HepG2 (cell line): ENCODE data around the gene ITPR1. TPM values are rescaled to one million over a fixed set of nuclear protein-coding genes. Genes with fewer than 3 reads are reported as not detected.

Source experiments
- DPF2 ChIP-seq: sonication (generic); formaldehyde crosslinking; IDR thresholded peaks from 2 replicates; pipeline ENCODE4 v1.4.0; 2020; ENCODE audit warnings: mild to moderate bottlenecking, low read depth, missing genetic modification reagents, borderline replicate concordance
- GABPA ChIP-seq, 2 experiments: IDR thresholded peaks; 2 replicates each; pipeline ENCODE4 v1.6.1; 2011 to 2016; ENCODE audit warnings: low read depth in 2 of 2, low read length in 1 of 2, missing biosample characterization in 1 of 2, missing genetic modification characterization in 1 of 2
- KLF6 ChIP-seq: IDR thresholded peaks from 2 replicates; pipeline ENCODE4 v1.8.0; 2016; ENCODE audit warnings: missing biosample characterization, missing genetic modification reagents
- MIXL1 ChIP-seq: IDR thresholded peaks from 2 replicates; pipeline ENCODE4 v1.6.1; 2016
- MTF2 ChIP-seq: sonication (generic); formaldehyde crosslinking; IDR thresholded peaks from 2 replicates; pipeline ENCODE4 v1.5.0; 2020; ENCODE audit warnings: missing genetic modification reagents, borderline replicate concordance
- SNAI1 ChIP-seq: sonication (generic); formaldehyde crosslinking; IDR thresholded peaks from 2 replicates; pipeline ENCODE4 v1.5.0; 2020; ENCODE audit warnings: mild to moderate bottlenecking, missing genetic modification reagents, borderline replicate concordance
- SP5 ChIP-seq: IDR thresholded peaks from 2 replicates; pipeline ENCODE4 v1.6.1; 2016; ENCODE audit warnings: low read depth, borderline replicate concordance
- ZBTB1 ChIP-seq: sonication (generic); formaldehyde crosslinking; IDR thresholded peaks from 2 replicates; pipeline ENCODE4 v1.4.0; 2020; ENCODE audit warnings: missing genetic modification reagents, borderline replicate concordance
- ZNF431 ChIP-seq: sonication (generic); formaldehyde crosslinking; IDR thresholded peaks from 2 replicates; pipeline ENCODE4 v1.9.0; 2022; ENCODE audit warnings: missing genetic modification reagents, low read depth, mild to moderate bottlenecking, borderline replicate concordance
- polyA plus RNA-seq, 8 experiments: library from polyadenylated mRNA; depleted of rRNA in 3 of 8; stranded (reverse) in 7 of 8; unstranded in 1 of 8; fragments of >200 nt; fragmentation: Illumina TruSeq in 4 of 8; extraction: Trizol in 4 of 8; gene quantifications; 2 replicates each; pipeline versions ENCODE4 v1.2.1 to v1.2.3, GENCODE V29; 2011 to 2016; ENCODE audit warnings: low read depth in 4 of 8, missing spikeins in 1 of 8, mixed read lengths in 1 of 8; ENCODE audit not compliant: insufficient read depth in 1 of 8
- total RNA-seq, 5 experiments: library from RNA; depleted of rRNA; stranded (reverse); fragments of >200 nt; fragmentation: Illumina TruSeq; extraction: Trizol; gene quantifications; 2 replicates each; pipeline ENCODE4 v1.2.3, GENCODE V29; 2016; ENCODE audit warnings: low read depth in 1 of 5
- TF ChIP-seq, protein P1 (sequence below): sonication (generic); formaldehyde crosslinking; IDR thresholded peaks from 2 replicates; pipeline ENCODE4 v1.5.0; 2020; ENCODE audit warnings: mild to moderate bottlenecking, missing genetic modification reagents, borderline replicate concordance
- TF ChIP-seq, protein P2 (sequence below): IDR thresholded peaks from 2 replicates; pipeline ENCODE4 v1.6.1; 2016; ENCODE audit warnings: low read depth
- TF ChIP-seq, protein P3 (sequence below): sonication (generic); formaldehyde crosslinking; IDR thresholded peaks from 2 replicates; pipeline ENCODE4 v1.4.0; 2020; ENCODE audit warnings: missing genetic modification reagents, borderline replicate concordance
- TF ChIP-seq, protein P4 (sequence below): IDR thresholded peaks from 2 replicates; pipeline ENCODE4 v1.6.1; 2016; ENCODE audit warnings: missing compliant biosample characterization, missing genetic modification reagents, borderline replicate concordance
- TF ChIP-seq, protein P5 (sequence below): sonication (generic); formaldehyde crosslinking; IDR thresholded peaks from 2 replicates; pipeline ENCODE4 v1.8.0; 2022; ENCODE audit warnings: low read depth, missing genetic modification reagents

The ITPR1 gene
- total and polyA plus RNA-seq, 2 of the 13 experiments (the other 11 are each of a cell fraction or from before 2014, with no cell fraction given) = 10.0 to 11.4 TPM

DNA sequence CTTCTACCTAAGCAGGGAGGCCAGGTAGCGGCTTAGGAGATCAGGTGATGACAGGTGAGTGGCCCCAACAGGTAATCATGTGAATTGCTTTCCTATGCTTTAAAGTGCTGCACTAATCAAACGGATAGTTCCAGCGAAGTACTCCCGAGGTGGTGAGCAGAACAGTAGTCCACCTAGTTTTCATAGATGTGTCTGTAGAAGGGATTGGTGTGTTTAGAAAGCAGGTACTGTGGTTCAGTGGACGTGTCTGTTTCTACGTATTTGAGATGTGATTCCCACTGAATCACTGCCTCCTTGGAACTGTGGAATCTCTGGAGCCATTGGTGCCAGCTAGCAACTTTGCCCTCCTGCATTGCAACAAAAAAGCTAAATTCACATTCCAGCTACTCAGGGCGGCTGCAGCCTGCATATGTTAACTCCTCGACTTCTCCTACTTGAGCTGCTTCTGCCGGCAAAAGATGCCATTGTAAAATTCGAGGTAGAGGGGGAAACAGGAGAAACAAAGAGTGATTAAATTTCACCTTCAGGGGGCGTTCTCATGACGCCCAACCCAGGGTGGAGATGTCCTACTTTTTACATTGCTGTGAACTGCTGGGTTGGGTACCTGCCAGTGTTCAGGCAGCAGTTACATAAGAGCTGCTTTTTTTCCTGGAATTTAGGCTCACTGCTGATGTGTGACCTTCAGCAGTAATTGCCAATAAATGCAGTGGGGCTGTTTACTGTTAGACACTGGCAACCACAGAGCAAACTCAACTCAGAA is 227.3 kb downstream of the ITPR1 start (continued):
- TF ChIP-seq, protein P1, sequence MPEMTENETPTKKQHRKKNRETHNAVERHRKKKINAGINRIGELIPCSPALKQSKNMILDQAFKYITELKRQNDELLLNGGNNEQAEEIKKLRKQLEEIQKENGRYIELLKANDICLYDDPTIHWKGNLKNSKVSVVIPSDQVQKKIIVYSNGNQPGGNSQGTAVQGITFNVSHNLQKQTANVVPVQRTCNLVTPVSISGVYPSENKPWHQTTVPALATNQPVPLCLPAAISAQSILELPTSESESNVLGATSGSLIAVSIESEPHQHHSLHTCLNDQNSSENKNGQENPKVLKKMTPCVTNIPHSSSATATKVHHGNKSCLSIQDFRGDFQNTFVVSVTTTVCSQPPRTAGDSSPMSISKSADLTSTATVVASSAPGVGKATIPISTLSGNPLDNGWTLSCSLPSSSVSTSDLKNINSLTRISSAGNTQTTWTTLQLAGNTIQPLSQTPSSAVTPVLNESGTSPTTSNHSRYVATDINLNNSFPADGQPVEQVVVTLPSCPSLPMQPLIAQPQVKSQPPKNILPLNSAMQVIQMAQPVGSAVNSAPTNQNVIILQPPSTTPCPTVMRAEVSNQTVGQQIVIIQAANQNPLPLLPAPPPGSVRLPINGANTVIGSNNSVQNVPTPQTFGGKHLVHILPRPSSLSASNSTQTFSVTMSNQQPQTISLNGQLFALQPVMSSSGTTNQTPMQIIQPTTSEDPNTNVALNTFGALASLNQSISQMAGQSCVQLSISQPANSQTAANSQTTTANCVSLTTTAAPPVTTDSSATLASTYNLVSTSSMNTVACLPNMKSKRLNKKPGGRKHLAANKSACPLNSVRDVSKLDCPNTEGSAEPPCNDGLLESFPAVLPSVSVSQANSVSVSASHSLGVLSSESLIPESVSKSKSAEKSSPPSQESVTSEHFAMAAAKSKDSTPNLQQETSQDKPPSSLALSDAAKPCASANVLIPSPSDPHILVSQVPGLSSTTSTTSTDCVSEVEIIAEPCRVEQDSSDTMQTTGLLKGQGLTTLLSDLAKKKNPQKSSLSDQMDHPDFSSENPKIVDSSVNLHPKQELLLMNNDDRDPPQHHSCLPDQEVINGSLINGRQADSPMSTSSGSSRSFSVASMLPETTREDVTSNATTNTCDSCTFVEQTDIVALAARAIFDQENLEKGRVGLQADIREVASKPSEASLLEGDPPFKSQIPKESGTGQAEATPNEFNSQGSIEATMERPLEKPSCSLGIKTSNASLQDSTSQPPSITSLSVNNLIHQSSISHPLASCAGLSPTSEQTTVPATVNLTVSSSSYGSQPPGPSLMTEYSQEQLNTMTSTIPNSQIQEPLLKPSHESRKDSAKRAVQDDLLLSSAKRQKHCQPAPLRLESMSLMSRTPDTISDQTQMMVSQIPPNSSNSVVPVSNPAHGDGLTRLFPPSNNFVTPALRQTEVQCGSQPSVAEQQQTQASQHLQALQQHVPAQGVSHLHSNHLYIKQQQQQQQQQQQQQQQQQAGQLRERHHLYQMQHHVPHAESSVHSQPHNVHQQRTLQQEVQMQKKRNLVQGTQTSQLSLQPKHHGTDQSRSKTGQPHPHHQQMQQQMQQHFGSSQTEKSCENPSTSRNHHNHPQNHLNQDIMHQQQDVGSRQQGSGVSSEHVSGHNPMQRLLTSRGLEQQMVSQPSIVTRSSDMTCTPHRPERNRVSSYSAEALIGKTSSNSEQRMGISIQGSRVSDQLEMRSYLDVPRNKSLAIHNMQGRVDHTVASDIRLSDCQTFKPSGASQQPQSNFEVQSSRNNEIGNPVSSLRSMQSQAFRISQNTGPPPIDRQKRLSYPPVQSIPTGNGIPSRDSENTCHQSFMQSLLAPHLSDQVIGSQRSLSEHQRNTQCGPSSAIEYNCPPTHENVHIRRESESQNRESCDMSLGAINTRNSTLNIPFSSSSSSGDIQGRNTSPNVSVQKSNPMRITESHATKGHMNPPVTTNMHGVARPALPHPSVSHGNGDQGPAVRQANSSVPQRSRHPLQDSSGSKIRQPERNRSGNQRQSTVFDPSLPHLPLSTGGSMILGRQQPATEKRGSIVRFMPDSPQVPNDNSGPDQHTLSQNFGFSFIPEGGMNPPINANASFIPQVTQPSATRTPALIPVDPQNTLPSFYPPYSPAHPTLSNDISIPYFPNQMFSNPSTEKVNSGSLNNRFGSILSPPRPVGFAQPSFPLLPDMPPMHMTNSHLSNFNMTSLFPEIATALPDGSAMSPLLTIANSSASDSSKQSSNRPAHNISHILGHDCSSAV = no peak
- TF ChIP-seq SP5 (no peak), SNAI1 (no peak), ZNF431 (CRISPR knock-in tag) (no peak), ZBTB1 (CRISPR knock-in tag) (no peak), MTF2 (peak; percentile 39; the same call in 1 of the 2 replicates), DPF2 (CRISPR knock-in tag) (peak; percentile 37; the same call in 1 of the 2 replicates), KLF6 (CRISPR knock-in tag) (no peak), GABPA (IDR thresholded peaks at IDR 0.05; ENCODE audit: low read depth, low read length) (no peak), GABPA (CRISPR knock-in tag; IDR thresholded peaks at IDR 0.05; ENCODE audit: low read depth) (no peak), MIXL1 (CRISPR knock-in tag) (peak; percentile 89)
- TF ChIP-seq, protein P2, sequence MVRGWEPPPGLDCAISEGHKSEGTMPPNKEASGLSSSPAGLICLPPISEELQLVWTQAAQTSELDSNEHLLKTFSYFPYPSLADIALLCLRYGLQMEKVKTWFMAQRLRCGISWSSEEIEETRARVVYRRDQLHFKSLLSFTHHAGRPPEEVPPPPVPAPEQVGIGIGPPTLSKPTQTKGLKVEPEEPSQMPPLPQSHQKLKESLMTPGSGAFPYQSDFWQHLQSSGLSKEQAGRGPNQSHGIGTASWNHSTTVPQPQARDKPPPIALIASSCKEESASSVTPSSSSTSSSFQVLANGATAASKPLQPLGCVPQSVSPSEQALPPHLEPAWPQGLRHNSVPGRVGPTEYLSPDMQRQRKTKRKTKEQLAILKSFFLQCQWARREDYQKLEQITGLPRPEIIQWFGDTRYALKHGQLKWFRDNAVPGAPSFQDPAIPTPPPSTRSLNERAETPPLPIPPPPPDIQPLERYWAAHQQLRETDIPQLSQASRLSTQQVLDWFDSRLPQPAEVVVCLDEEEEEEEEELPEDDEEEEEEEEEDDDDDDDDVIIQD (CRISPR knock-in tag) = peak; percentile 81
- TF ChIP-seq, protein P3, sequence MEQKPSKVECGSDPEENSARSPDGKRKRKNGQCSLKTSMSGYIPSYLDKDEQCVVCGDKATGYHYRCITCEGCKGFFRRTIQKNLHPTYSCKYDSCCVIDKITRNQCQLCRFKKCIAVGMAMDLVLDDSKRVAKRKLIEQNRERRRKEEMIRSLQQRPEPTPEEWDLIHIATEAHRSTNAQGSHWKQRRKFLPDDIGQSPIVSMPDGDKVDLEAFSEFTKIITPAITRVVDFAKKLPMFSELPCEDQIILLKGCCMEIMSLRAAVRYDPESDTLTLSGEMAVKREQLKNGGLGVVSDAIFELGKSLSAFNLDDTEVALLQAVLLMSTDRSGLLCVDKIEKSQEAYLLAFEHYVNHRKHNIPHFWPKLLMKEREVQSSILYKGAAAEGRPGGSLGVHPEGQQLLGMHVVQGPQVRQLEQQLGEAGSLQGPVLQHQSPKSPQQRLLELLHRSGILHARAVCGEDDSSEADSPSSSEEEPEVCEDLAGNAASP (CRISPR knock-in tag) = 0 out of 2 replicates have a peak, but pooled peaks have one; percentile 32
- TF ChIP-seq, protein P4, sequence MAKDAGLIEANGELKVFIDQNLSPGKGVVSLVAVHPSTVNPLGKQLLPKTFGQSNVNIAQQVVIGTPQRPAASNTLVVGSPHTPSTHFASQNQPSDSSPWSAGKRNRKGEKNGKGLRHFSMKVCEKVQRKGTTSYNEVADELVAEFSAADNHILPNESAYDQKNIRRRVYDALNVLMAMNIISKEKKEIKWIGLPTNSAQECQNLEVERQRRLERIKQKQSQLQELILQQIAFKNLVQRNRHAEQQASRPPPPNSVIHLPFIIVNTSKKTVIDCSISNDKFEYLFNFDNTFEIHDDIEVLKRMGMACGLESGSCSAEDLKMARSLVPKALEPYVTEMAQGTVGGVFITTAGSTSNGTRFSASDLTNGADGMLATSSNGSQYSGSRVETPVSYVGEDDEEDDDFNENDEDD (CRISPR knock-in tag) = no peak
- TF ChIP-seq, protein P5, sequence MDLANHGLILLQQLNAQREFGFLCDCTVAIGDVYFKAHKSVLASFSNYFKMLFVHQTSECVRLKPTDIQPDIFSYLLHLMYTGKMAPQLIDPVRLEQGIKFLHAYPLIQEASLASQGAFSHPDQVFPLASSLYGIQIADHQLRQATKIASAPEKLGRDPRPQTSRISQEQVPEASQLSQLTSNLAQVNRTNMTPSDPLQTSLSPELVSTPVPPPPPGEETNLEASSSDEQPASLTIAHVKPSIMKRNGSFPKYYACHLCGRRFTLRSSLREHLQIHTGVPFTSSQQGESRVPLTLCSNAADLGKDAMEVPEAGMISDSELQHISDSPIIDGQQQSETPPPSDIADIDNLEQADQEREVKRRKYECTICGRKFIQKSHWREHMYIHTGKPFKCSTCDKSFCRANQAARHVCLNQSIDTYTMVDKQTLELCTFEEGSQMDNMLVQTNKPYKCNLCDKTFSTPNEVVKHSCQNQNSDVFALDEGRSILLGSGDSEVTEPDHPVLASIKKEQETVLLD = no peak
